Erythroblast (primary cell): ENCODE results near the gene DTHD1.

ENCODE experiments used
- GATA1 ChIP-seq: IDR thresholded peaks from 2 replicates; pipeline ENCODE4 v1.6.1; 2011; ENCODE audit warnings: low read depth, mild to moderate bottlenecking, control low read depth, low read length, moderate library complexity
- POLR2A ChIP-seq: IDR thresholded peaks from 2 replicates; pipeline ENCODE4 v1.6.1; 2011; ENCODE audit warnings: mild to moderate bottlenecking, low read length

DNA sequence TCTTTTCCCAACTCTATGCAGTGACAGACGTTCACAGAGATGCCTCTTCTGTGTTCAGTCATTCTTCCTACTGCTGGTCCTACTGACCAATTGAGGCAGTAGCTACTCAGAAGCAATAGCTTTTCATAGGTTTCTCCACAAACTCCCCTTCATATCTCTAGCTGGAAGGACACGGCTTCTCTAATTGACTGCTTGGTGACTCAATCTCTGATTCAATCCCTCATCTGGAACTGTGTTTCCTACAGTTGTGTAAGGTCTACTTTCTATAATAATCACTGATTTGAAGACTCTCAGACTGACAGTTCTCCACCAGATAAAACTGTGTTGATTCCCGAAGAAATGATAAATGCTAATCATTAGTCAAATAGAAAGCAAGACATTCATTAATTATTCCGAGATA, 111.5 kb downstream of the DTHD1 start:
- TF ChIP-seq POLR2A (no peak), GATA1 (no peak)
